HUES48 (cell line): ENCODE data around the gene KCNK10.
"Not testable (repeated sequence)": the region's sequence is repeated elsewhere in the genome, so short reads cannot be mapped to it uniquely, and the experiment has no call there.

Experiments
- H3K27ac ChIP-seq: one replicate; pipeline ENCODE4 v1.7.0; 2013; ENCODE audit warnings: low read depth, low read length, inconsistent platforms
- H3K27me3 ChIP-seq: 2 replicates; pipeline ENCODE4 v1.6.1; 2013; ENCODE audit warnings: mild to moderate bottlenecking, low read length; ENCODE audit not compliant: control insufficient read depth, insufficient read depth
- H3K36me3 ChIP-seq: 2 replicates; pipeline ENCODE4 v1.6.1; 2013; ENCODE audit warnings: low read length; ENCODE audit not compliant: control insufficient read depth, insufficient read depth
- H3K4me1 ChIP-seq: 2 replicates; pipeline ENCODE4 v1.6.1; 2013; ENCODE audit warnings: mild to moderate bottlenecking, low read length; ENCODE audit not compliant: control insufficient read depth, insufficient read depth
- H3K4me3 ChIP-seq: 2 replicates; pipeline ENCODE4 v1.5.1; 2013; ENCODE audit warnings: mild to moderate bottlenecking, low read depth, low read length
- H3K9ac ChIP-seq: 2 replicates; pipeline ENCODE4 v1.6.1; 2013; ENCODE audit warnings: mild to moderate bottlenecking, low read depth, low read length, moderate library complexity
- H3K9me3 ChIP-seq: 2 replicates; pipeline ENCODE4 v1.6.1; 2013; ENCODE audit warnings: low read length; ENCODE audit not compliant: control insufficient read depth, insufficient read depth

KCNK10 gene

DNA sequence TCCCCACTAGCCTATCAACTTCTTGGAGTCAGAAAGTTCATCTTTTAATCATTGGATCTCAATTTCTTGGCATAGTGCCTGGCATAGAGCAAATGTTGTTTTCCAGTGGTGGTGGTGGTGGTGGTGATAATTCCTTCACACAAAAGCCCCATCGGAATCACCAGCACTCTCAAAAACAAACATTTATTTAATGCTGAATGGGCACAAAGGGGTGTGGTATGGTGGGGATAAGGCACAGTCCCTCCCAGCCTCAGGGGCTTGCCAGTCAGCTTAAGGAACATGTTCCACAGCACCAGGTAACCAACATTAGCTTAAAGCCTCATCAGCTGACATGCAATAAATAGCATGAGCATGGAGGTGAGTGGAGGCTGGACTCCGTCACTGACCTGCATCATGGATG, 56.6 kb downstream of the KCNK10 start:
- H3K27ac ChIP-seq = no peak overlapping the region
- no peaks in the 10 kb centered on the region for H3K27me3 ChIP-seq
- no peaks in the 10 kb centered on the region for H3K9me3 ChIP-seq
- H3K4me3 ChIP-seq = no peak overlapping the region
- no peaks in the 10 kb centered on the region for H3K4me1 ChIP-seq
- H3K36me3 ChIP-seq = no peaks in the 10 kb centered on the region
- H3K9ac ChIP-seq = no peak overlapping the region

DNA sequence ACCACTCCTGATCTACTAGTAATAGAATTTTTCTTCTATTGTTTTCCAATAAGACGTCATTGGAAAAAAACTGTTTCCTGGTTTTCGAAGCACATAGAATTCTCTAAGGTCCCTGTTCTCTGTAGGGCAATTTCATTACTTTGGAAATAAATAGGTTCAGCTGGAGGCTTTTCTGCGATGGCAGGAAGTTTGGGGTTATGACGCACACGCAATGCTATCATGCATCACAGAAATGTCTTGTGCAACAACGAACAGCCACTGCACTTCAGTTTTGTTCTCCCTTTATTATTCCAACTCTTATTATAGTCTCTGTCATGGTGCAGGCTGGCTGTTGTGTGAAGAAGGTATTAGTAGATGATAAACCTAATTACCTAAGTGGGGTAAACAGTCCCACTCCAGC, 59.0 kb downstream of the KCNK10 start:
- H3K27ac ChIP-seq = no peak overlapping the region
- no peak overlapping the region for H3K4me3 ChIP-seq
- H3K36me3 ChIP-seq = no peaks in the 10 kb centered on the region
- H3K9me3 ChIP-seq = no peaks in the 10 kb centered on the region
- H3K27me3 ChIP-seq = no peaks in the 10 kb centered on the region
- no peak overlapping the region for H3K9ac ChIP-seq
- H3K4me1 ChIP-seq = no peaks in the 10 kb centered on the region

DNA sequence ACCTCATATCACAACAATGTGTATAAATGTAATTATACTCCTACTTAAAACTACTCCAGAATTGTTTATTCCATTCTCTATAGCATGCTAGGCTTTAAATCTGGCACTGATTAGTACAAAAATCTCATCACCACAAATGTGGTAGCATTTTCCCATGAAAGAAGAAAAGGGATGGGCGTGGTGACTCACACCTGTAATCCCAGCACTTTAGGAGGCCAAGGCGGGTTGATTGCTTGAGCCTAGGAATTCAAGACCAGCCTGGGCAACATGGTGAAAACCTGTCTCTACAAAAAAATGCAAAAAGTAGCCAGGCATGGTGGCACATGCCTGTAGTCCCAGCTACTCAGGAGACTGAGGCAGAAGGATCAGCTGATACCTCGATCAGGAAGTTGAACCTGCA, 61.8 kb downstream of the KCNK10 start:
- H3K9ac ChIP-seq, H3K4me1 ChIP-seq, H3K36me3 ChIP-seq, H3K27me3 ChIP-seq, H3K9me3 ChIP-seq, H3K4me3 ChIP-seq, H3K27ac ChIP-seq: not testable (repeated sequence)

DNA sequence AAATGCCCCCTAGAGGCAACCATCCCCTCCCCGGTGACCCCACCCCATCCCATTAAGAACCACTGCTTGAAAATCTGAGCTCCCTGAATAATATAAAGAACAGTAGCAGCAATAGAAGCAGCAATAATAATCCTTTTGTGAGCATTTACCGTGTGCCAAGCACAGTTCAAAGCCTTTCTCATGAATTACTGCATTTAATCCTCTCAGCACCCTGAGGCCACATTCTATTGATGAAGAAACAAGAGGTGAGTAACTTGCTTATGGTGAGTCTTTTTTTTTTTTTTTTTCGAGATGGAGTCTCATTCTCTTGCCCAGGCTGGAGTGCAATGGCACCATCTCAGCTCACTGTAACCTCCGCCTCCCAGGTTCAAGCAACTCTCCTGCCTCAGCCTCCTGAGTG, 65.0 kb downstream of the KCNK10 start:
- H3K4me1 ChIP-seq = no peaks in the 10 kb centered on the region
- H3K4me3 ChIP-seq = no peak overlapping the region
- H3K27ac ChIP-seq = no peak overlapping the region
- no peaks in the 10 kb centered on the region for H3K36me3 ChIP-seq
- no peaks in the 10 kb centered on the region for H3K9me3 ChIP-seq
- H3K9ac ChIP-seq = no peak overlapping the region
- H3K27me3 ChIP-seq = no peaks in the 10 kb centered on the region

GRCh38 chr14:88256997-88257950, 65.8 kb downstream of the KCNK10 start:
- H3K27me3 ChIP-seq = no peaks in the 10 kb centered on the region
- no peak overlapping the region for H3K27ac ChIP-seq
- H3K9ac ChIP-seq = no peak overlapping the region
- H3K9me3 ChIP-seq = no peaks in the 10 kb centered on the region
- no peak overlapping the region for H3K4me3 ChIP-seq
- no peaks in the 10 kb centered on the region for H3K4me1 ChIP-seq
- no peaks in the 10 kb centered on the region for H3K36me3 ChIP-seq

DNA sequence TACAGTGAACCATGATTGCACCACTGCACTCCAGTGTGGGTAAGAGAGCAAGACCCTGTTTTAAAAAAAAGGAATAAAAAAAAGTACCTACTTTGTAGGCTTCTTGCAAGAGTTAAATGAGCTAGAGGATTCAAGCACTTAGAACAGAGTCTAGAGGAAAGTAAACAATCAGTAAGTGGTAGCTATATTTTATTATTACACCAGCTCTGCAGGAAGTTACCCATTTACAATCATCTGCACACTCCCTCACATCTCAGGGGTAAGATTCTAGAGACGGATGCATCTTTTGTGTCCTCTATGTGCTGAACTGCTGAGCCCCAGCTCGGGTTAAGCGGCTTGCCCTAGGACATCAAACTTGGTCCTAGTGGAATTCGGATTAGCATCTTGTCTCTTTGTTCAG, 67.3 kb downstream of the KCNK10 start:
- H3K27ac ChIP-seq = no peak overlapping the region
- H3K36me3 ChIP-seq = no peaks in the 10 kb centered on the region
- H3K4me1 ChIP-seq = no peaks in the 10 kb centered on the region
- no peak overlapping the region for H3K9ac ChIP-seq
- no peaks in the 10 kb centered on the region for H3K27me3 ChIP-seq
- no peak overlapping the region for H3K4me3 ChIP-seq
- no peaks in the 10 kb centered on the region for H3K9me3 ChIP-seq

- no peaks in the 10 kb centered on the region for H3K27me3 ChIP-seq
- no peaks in the 10 kb centered on the region for H3K36me3 ChIP-seq
- no peak overlapping the region for H3K27ac ChIP-seq
- H3K9me3 ChIP-seq = no peaks in the 10 kb centered on the region
- no peaks in the 10 kb centered on the region for H3K4me1 ChIP-seq
- H3K9ac ChIP-seq = no peak overlapping the region
- H3K4me3 ChIP-seq = no peak overlapping the region
These were observed 67.9 kb downstream of the KCNK10 start for GRCh38 chr14:88255196-88255595.

DNA sequence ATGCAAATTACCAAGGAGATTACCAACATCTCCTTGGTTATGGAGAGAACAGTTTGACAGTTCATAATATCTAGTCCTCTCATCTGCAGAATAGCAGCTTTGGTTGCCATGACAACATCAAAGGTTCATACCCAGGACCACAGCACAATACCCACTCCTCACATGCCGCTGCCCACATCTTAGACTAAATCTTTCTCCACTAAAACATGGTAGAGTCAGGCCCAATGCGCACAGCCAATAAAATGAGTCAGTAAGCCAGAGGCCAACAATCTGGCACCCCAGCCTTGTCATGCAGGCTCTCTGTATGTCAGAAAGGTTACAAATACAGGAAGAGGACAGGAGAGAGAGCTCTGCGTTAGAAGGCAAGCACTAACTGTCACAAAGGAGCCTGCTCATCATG, 70.6 kb downstream of the KCNK10 start:
- Histone ChIP-seq H3K27me3 (no peaks in the 10 kb centered on the region), H3K4me3 (no peak overlapping the region), H3K36me3 (no peaks in the 10 kb centered on the region), H3K27ac (no peak overlapping the region), H3K9me3 (no peaks in the 10 kb centered on the region), H3K9ac (no peak overlapping the region), H3K4me1 (no peaks in the 10 kb centered on the region)

DNA sequence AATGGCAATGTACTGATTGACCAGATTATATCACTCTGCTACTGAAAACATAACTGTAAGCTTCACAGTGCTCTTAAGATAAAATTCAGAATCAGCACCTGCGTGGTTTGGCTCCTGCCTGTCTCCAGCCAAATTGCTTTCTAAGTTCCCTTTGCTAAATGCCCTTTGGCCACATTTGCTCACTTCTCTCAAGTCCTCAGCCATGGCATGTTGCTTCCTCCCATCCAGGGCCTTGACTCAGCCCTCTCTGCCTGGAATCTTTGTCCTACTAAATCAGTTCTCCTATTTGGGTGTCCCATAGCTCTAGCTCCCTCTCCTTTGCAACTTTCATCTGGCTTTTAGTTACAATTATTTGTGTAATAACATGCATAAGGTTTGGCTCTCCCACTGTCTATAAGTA, 71.4 kb downstream of the KCNK10 start:
- Histone ChIP-seq H3K9me3 (no peaks in the 10 kb centered on the region), H3K4me1 (no peaks in the 10 kb centered on the region), H3K27ac (no peak overlapping the region), H3K36me3 (no peaks in the 10 kb centered on the region), H3K27me3 (no peaks in the 10 kb centered on the region), H3K9ac (no peak overlapping the region), H3K4me3 (no peak overlapping the region)

DNA sequence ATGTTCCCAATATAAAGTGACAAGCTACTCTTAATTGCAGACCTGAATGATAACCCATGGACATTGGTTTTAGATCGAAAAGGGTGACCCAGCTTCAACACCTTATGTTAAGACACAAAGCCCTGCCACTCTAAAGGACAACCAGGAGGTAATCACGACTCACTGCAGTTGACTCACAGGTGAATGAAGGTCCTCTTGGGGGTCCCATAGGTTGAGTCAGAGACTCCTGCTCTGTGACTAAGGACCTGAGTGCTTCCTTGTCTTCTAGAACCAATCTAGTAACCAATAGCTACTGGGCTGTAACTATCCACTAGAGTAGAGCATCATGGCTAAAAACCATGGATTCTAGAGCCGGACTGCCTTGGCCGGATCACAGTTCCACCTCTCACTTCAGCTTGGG, 73.8 kb downstream of the KCNK10 start:
- Histone ChIP-seq H3K4me3 (no peak overlapping the region), H3K27ac (no peak overlapping the region), H3K27me3 (no peaks in the 10 kb centered on the region), H3K9ac (no peak overlapping the region), H3K9me3 (no peaks in the 10 kb centered on the region), H3K36me3 (no peaks in the 10 kb centered on the region), H3K4me1 (no peaks in the 10 kb centered on the region)

DNA sequence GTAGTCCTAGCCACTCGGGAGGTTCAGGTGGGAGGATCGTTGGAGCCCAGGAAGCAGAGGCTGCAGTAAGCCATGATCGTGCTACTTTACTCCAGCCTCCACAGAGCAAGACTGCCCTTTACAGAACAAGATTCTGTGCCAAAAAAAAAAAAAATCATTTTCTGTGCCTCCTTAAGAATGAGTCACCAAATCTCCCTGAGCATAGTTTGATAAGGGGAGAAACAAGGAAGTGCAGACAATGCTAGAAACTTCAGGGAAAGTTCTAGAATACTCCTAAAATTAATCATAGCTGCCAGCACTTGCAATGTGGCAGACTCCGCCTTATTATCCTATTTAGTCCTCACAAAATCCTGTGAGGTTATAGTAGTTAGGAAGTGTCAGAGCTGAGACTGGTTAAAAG, 74.5 kb downstream of the KCNK10 start:
- Histone ChIP-seq H3K4me1 (no peaks in the 10 kb centered on the region), H3K27ac (no peak overlapping the region), H3K9ac (no peak overlapping the region), H3K4me3 (no peak overlapping the region), H3K36me3 (no peaks in the 10 kb centered on the region), H3K27me3 (no peaks in the 10 kb centered on the region), H3K9me3 (no peaks in the 10 kb centered on the region)
